Measurements from ENCODE around the gene LAMA1.

Gene LAMA1

DNA sequence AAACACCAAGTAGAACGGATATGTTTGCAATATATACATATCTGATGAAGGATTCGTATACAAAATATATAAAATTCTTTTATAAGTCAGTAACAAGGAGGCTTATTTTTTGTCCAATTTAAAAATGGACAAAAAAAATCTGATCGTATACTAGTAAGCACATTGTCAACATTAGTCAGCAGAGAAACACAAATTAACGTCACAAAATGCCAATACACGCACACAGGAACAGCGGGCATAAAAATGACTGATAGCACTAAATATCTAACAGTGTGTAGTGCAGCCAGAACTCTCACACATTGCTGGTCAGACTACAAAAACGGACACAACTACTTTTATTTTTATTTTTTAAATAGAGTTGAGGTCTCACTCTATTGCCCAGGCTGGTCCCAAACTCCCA, 69.5 kb downstream of the LAMA1 start:
- no peak for DNase-seq

- DNase-seq, result no peak
Measured at GRCh38 chr18:7047336-7047735, 70.3 kb downstream of the LAMA1 start.

DNA sequence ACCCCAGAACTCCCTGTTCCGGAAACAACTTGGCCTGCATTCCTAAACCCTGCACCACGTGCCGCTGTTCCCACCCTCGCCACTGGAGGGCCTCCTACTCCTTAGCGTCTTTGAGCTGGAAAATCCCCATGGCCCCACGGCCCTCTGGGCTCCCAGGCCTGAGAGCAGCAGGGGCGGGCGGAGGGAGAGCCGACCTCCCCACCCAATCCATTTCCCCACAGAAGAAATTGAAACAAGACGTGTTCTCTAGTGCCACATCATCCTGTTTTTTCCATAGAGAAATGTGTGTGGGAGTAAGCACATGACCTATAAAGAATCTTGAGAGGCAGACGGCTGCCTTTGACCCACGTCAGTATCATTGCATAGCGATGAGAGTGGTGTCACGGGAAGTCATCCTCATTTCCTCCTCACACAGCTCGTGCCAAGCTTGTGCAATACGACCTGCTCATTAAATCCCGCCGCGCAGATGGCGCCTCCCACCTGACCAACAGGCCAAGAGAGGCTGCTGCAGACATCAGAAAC, 79.2 kb downstream of the LAMA1 start:
- DNase-seq, result peak; percentile 15

DNA sequence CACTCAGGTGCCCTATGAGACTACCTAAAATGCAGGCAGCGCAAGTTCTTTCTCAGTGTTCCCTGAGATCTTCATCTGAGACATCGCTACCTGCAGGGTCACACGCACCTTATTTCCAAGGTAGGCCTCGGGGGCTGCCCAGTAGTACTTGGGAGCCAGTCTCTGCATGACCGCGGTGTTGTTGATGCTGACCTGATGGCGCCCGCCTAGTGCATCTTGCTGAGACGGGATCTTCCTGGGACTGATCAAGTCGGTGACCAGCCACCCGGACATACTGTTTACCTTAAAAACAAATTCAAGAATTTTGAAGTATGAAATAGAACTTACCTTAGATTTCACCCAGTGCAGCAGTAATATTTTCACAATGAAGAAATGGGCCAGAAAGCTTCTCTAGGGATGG, 80.1 kb downstream of the LAMA1 start:
- DNase-seq, result no peak

DNA sequence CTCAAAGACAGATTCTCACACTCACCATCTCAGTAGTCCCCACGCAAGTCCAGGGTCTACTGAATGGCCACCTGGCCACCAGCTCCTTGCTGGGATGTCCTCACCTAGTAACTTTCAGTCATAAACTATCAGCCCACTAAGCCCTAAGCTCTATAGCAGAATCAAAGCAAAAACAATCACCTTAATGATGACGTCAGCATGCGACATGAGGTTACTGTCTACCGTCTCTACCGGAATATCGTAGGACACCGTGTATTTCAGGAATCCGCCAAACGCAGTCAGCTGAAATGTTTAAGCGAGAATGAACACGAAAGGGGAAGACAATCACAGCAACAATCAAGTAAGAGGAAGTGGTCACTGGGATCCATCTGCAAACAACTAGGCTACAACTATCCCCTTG, 81.8 kb downstream of the LAMA1 start:
- no peak for DNase-seq

- no peak for DNase-seq
Measured at GRCh38 chr18:7034924-7035323, 82.7 kb downstream of the LAMA1 start.

GRCh38 chr18:7032537-7032936, 85.1 kb downstream of the LAMA1 start:
- DNase-seq, result no peak

DNA sequence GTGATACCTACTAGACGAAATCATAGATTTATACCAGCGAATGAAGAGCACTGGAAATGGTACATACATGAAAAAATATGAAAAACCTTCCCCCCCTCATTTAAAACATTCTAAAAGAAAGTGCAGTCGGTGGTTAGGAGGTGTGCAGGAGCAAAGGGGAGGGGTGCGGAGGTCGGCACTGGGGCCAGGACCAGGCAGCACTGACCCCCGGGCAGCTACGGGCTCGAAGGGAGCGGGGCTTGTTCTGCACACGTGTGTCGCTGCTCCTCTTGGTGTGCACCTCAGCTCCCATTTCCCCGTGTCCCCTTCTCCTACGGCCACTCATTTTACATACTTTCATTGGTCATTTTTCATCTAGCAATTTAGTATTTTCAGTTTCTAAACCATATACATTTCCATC, 89.0 kb downstream of the LAMA1 start:
- DNase-seq, result no peak

GRCh38 chr18:7025194-7025593, 92.4 kb downstream of the LAMA1 start:
- no peak for DNase-seq

DNA sequence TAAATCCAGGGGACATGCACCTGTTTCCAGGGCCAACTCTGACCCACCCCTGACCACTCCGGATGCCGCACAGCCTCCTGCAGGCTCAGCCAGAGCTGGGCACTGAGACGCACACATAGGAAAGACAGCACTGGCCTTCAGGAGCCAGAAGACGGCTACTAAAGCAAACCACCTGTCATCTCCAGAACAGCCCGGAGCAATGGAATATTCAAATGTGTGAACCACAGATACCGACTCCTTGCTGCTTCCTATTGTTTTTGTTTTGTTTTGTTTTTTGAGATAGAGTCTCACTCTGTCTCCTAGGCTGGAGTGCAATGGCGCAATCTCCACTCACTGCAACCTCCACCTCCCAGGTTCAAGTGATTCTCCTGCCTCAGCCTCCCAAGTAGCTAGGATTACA, 94.0 kb downstream of the LAMA1 start:
- no peak for DNase-seq

DNA sequence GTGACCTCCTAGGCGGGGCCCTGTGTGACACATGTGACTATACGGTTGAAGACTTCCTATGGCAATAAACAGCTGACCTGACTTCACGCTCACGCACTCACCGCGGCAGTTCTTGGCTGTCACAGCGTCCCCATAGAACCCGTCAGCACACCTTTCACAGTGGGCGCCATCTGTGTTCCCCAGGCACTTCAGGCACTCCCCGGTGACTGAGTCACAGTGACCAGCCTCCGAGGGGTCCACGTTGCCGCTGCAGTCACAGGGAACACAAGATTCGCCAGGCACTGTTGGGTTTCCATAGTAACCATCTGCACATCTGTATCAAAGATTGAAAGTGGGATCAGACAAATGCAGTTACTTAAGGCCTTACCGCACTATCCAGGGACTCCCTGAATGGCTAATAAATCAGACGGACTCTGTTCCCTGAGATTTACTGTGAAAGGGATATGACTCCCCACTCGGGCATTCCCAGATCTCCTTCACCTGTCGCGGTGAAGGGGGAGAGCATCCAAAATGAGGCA, 94.5 kb downstream of the LAMA1 start:
- DNase-seq, result no peak

DNA sequence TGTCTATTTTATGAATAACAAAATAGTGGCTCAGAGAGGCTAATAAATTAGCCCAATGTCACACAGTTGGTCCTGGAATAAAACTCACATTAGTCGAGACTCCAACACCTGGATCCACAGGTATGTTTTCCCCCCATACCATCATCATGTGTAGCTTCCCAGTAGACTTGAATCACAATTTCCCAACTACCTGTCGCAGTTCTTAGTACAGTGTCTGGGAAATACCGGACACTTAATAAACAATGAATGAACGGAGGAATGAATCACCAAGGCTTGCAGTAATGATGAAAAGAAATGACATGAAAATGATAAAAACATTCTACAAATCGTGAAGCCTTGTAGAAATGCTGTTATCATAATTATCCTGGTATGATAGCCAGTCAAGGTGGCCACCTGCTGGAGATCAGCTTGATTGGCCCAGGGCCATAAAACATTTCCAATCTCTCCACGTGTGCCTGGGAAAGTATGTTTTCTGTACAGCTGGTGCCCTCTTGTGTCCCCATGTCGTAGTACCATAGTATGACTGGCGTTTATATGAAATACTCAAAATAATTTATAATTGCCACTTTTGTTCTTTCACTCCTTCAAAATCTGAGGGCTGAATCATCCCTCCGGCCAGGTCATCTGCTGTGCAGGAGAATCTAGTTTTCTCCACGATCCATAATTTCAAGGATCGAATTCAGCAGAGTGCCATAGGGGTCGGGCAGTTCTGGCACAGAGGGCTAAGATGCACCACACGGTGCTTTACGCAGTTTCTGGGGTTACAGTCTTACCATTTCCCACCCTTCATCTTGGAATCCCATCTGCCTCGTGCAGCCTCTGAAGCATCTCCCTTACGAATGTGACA, 95.4 kb downstream of the LAMA1 start:
- peak; percentile 11 for DNase-seq

GRCh38 chr18:7020995-7021777, 96.4 kb downstream of the LAMA1 start:
- no peak for DNase-seq

- DNase-seq, result no peak
Measured at GRCh38 chr18:7017013-7017412, 100.6 kb downstream of the LAMA1 start.

DNA sequence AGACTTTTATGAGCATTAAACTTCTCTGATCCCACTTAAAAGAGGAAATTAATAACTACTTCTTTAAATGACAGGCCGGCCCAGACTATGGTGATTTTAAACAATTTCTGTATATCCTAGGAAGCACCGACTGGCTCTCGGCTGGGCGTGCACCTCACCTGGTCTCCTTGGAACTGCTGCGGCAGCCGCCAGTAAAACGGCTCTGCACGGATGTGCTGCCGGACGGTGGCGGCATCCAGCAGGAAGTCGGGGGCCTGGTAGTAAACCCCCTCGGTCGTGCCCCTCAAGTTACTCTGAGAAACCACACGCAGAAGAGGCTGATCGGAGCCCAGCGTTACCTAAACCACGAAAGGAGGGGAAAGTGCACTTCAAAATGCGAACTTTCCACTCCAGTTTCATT, 106.5 kb downstream of the LAMA1 start:
- DNase-seq, result no peak

DNA sequence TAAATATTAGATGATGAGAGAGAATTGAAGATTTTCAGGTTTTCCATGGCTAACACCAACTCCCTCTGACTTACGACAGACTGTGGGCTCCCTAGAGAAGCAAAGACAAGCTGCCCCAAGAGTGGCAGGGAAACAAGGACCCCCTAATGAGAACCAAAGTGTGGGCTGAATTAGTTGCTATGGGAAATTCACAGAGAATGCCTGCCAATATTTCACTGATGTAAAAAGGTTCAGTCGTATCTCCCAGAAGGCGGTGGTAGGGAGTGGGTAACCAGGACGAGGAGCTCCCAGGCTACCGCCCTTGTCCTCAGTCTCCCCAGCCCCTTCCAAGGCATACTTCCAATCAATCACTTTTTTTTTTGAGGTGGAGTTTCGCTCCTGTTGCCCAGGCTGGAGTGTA, 113.6 kb downstream of the LAMA1 start:
- DNase-seq, result no peak

DNA sequence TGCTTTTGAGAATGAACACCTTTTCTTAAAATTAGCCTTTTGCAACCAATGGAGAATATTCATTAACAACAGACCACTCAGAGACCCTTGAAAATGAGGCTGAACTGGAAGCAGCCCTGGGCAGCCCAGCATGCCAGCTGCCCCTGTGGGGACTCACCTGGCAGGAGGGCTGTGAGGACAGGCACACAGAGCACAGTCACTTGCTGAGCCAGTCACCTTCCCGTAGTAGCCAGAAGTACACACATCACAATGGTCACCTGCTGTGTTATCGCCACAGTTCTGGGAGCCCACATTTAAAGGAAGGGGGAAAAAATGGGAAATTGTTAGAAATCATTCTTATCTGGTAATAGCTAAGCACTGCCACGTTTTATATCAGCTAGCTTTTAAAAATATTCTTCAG, 115.5 kb downstream of the LAMA1 start:
- DNase-seq, result no peak

DNA sequence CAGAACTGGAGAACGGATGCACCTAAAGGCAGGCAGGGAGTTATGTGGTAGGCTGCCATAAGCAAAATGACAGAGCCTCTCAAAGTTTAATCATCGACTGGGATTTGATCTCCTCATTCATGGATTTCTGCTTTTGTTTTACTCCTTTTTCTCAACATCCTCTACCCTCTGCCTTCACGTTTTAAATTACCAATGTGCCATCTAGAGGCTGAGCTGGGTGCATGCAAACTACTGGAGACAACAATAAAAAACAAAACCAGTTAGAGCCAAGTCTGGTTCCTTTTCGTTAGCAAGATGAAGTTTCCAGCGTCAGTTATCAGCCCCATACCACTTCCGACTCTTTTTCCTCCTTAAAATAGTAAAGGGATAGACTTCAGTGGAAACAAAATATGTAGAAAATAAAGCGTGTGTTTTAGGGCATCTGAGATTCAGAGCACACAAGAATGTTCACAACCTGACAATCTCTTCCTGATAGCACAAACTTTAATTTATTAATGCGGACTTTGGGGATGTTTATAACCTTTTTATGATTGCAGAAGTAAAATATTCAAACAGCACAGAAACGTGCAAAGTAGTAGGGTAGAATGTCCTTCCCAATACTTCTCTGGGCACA, 117.0 kb downstream of the LAMA1 start:
- no peak for DNase-seq

DNA sequence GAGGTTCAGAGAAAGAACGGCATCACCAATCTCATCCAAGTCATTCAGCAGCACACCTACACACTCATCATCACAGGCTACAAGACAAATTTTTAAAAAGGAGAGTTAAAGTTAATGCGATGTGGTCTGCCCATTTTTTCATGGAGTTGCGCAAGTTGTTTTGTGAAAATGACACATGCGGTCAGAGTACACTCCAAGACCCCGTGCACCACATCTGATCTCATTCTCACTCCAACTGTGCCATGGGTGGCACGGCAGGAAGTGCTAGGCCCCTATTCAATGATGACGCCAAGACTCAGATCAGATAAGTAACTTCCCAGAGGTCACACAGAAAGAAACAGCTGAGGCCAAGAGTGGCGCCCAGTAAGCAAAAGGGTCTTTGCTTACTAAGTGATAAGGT, 119.8 kb downstream of the LAMA1 start:
- DNase-seq, result no peak

GRCh38 chr18:6994771-6995430, 122.7 kb downstream of the LAMA1 start:
- no peak for DNase-seq

DNA sequence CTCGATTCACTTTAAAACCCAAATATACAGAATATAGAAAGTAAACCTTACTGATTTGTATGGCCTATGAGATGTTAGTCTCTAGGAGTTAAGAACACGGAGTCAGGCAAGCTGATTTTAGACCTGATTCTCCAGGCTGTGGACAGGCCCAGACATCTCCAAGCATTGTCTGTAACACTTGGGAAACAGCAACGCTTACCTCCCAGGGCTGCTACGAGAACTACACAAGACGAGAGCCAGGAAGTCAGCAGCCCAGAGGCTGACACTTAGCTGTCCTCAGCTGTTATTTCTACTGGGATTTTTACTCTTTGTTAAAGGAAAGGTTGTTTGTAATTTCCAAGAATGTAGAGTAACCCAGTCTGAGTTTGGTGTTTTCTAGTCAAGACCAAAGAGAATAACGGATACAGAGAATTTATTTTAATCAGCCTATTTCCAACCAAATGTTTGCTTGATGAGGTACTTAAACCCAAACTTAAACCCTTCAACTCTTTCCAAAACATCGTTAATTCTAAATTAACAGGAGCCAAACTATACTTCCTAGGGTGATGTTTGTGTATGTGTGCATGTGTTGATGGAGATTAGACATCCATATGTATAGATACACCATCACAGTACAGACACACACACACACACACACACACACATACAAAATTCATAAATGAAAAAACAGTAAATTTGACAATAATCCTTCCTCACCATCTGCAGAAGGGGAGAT, 123.4 kb downstream of the LAMA1 start:
- no peak for DNase-seq

DNA sequence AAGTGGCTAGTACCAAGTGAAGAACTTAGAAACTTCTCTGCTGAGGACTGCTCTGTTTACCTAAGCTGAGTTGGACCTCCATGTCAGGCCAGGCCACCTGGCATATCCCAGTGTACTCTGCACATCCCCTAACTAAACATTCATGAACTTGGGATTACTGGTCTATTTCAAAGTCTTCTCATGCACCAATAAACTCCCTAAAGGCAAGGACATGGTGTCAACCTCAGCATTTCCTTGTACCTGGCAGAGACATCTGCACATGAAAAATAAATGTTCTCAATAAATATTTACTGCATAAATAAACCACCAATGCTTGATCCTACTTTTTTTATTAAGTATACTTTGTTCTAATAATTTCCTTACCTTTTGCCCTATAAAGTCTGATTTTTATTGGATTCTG, 124.8 kb downstream of the LAMA1 start:
- no peak for DNase-seq

All from activated CD4-positive, alpha-beta T cell treated with anti-CD3 and anti-CD28 coated beads for 48 hours (primary cell).